BJ (cell line): Measurements from ENCODE around the gene PEX6. TPM values are rescaled to one million over a fixed set of nuclear protein-coding genes. Genes with fewer than 3 reads are reported as not detected.

Experiments
- CTCF ChIA-PET: fragments of 350-600 bp; formaldehyde crosslinking; extraction: SDS; loops from one replicate; lab custom pipeline; 2021; ENCODE audit warnings: antibody characterized with exemption, inconsistent platforms; lab: Yijun Ruan, JAX
- POLR2A ChIA-PET: fragments of 300-600 bp; sonication (Branson Sonifier 250); formaldehyde crosslinking; extraction: SDS; loops from one replicate; lab custom pipeline; 2021; ENCODE audit warnings: antibody characterized with exemption; lab: Charles Lee
- DNase-seq: peaks from one replicate; pipeline ENCODE4 v3.0.0-alpha.2; 2011; ENCODE audit warnings: low read depth
- H3K27me3 ChIP-seq: 2 replicates; pipeline ENCODE4 v1.6.0; 2011; ENCODE audit warnings: low read length; ENCODE audit not compliant: control insufficient read depth, insufficient read depth
- H3K36me3 ChIP-seq: 2 replicates; pipeline ENCODE4 v1.5.1; 2011; ENCODE audit warnings: low read length; ENCODE audit not compliant: control insufficient read depth, insufficient read depth
- H3K4me3 ChIP-seq: 2 replicates; pipeline ENCODE4 v1.5.1; 2011; ENCODE audit warnings: low read depth, mild to moderate bottlenecking, control low read depth, low read length
- polyA plus RNA-seq: library from polyadenylated mRNA; depleted of rRNA; stranded (reverse); fragments of >200 nt; gene quantifications from 2 replicates; pipeline ENCODE4 v1.2.3, GENCODE V29; 2011
- TF ChIP-seq, protein P1 (sequence below): IDR thresholded peaks from 2 replicates; pipeline ENCODE4 v1.5.1; 2011; ENCODE audit warnings: low read depth, mild to moderate bottlenecking, control low read depth, inconsistent platforms, low read length, moderate library complexity; ENCODE audit not compliant: insufficient read depth

PEX6 gene
- polyA plus RNA-seq, 1 experiment = 5.6 TPM

DNA sequence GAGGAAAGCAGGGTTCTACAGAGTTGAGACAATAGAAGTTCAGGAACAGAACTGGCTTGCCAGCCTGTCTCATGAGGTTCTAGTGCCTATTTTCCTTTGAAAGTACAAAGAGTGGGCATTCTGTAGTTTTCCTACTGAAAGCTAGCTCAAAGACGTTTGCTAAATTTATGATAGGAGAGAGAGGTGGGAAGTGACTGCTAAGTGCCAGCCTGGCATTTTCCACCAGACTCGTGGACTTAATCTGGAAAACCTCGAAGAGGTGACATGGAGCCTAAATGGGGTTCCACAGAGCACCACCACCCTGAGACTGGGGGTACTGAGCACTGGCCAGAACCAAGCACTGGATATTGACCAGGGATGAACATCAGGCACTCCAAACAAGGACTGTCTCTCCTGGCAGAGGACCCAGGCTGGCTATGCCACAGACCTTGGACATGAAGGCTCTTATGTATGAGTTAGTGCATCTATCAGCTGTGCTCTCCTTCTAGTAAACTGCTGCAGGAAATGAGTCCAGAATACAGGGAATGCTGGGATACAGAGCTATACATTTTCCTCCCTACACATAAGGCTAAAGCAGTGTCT lies 7.1 kb downstream of the PEX6 start:
- H3K4me3 ChIP-seq = no peak overlapping the region
- ChIA-PET POLR2A (no interaction called here), CTCF (no interaction called here)
- no peak for DNase-seq
- H3K27me3 ChIP-seq = no peaks in the 10 kb centered on the region
- TF ChIP-seq, protein P1, sequence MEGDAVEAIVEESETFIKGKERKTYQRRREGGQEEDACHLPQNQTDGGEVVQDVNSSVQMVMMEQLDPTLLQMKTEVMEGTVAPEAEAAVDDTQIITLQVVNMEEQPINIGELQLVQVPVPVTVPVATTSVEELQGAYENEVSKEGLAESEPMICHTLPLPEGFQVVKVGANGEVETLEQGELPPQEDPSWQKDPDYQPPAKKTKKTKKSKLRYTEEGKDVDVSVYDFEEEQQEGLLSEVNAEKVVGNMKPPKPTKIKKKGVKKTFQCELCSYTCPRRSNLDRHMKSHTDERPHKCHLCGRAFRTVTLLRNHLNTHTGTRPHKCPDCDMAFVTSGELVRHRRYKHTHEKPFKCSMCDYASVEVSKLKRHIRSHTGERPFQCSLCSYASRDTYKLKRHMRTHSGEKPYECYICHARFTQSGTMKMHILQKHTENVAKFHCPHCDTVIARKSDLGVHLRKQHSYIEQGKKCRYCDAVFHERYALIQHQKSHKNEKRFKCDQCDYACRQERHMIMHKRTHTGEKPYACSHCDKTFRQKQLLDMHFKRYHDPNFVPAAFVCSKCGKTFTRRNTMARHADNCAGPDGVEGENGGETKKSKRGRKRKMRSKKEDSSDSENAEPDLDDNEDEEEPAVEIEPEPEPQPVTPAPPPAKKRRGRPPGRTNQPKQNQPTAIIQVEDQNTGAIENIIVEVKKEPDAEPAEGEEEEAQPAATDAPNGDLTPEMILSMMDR = no peak
- H3K36me3 ChIP-seq = peaks cover 7% of the 10 kb centered on the region

DNA sequence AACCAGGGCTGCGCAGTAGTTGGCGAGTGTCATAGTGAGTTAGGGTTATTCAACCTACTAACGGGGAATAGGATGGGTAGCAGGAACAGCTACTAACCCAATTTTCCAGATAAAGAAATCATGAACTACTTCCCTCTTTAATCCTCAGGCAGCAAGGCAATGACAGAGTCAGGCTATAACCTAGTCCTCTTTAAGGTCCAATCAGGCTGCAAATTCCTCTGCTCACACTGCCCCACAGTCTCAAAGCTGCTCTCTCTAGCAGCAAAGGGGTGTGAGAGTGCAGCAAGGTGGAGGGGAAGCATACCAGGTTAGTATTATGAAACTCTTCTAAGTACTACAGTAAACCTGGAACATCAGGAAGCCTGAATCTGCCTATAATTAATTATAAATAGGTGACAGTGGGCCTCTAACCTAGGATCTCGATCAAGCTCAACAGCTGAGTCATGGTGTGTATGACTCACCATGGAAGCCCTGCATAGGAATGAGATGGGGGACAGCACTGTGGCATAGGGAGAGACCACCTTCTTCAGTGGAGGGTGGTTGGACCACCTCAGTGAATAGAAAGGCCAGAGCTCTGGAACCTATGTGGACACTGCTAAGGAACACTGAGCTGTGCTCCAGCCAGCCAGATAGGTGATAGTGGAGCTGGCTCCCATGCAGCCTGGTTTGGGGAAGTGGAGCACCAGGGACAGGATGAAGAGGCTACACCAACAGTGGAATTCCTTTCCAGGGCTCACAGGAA lies 7.9 kb downstream of the PEX6 start:
- ChIA-PET POLR2A (no interaction called here), CTCF (interaction anchor here (0.6 to 2.2 kb wide), 3 partner anchors 8 to 55 kb away, joined by 3 to 6 read pairs (median 3); partner anchors contain the start of genes GNMT, PEX6 and PTCRA)
- TF ChIP-seq, protein P1 = no peak
- no peak overlapping the region for H3K4me3 ChIP-seq
- H3K36me3 ChIP-seq = peaks cover 13% of the 10 kb centered on the region
- H3K27me3 ChIP-seq = no peaks in the 10 kb centered on the region
- no peak for DNase-seq

DNA sequence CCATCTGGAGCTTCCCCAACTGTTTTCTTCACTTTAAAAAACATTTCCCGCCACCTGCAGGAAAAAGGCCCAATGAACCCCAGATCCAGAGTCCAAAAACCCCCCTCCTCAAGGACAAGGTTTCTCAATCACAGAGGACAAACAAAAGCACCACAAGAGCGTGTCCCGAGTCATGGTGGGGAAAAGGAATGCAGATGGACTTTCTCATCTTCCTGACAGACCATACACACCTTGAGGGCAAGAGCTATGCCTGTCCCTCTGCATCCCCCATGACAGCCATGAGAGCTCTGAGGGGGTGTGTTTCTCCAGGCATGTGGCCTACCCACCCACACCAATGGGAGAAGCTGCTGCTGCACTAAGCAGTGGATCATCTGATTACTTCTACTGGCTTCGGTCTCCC lies 9.0 kb downstream of the PEX6 start:
- Histone ChIP-seq H3K4me3 (no peak overlapping the region), H3K36me3 (peaks cover 17% of the 10 kb centered on the region), H3K27me3 (no peaks in the 10 kb centered on the region)
- no peak for DNase-seq
- CTCF ChIA-PET = interaction anchor here (1.0 to 2.2 kb wide), 2 partner anchors 8 to 9 kb away, joined by 3 to 6 read pairs; partner anchors contain the start of gene GNMT
- POLR2A ChIA-PET = no interaction called here
- TF ChIP-seq, protein P1 = no peak

DNA sequence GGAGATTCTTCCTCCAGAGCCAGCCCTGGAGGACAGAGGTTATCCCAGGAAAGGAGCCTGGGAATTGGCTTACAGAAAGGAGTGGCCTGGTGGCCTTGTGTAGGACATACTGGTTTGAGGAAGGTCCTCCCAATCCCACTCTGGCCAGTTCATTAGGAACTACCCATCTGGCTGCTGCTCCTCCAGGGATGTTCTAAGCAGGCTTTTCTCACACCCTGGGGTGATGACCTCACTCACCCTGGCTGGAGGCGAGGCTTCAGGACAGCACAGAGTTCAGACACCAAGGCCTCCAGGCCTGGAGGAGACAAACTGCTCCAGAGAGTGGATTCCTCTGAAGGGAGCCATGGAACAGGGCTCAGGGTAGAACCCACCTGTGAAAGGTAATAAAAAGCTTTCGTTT lies 9.6 kb downstream of the PEX6 start:
- no peaks in the 10 kb centered on the region for H3K27me3 ChIP-seq
- no peak overlapping the region for H3K4me3 ChIP-seq
- POLR2A ChIA-PET = no interaction called here
- TF ChIP-seq, protein P1 = no peak
- CTCF ChIA-PET = interaction anchor here (1.0 to 2.2 kb wide), 3 partner anchors 9 to 202 kb away, joined by 3 to 6 read pairs (median 3); partner anchors contain the start of genes GNMT and SRF
- no peak for DNase-seq
- peaks cover 17% of the 10 kb centered on the region for H3K36me3 ChIP-seq

DNA sequence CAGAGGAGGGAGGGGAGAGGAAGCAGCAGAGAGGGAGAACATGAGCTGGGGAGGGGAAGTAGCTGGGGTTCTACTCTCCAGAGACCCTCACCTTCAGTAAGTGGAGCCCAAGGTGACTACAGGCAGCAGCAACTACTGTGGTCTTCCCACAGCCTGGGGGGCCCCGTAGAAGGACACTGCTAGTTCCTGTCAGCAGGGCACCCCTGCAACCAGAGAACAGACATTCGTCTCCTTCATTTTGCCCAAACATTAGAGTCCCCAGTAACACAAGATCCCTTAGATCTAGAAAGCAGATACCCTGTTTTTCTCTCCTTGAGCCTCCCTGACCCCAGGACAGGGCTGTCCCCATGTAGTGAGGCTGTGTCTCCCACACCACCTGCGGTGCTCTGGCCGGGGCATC lies 10.2 kb downstream of the PEX6 start:
- Histone ChIP-seq H3K4me3 (no peak overlapping the region), H3K36me3 (peaks cover 18% of the 10 kb centered on the region), H3K27me3 (no peaks in the 10 kb centered on the region)
- ChIA-PET CTCF (interaction anchor here (1.3 kb wide), 1 partner anchor 202 kb away, joined by 3 read pairs; the partner anchor contains the start of gene SRF), POLR2A (no interaction called here)
- TF ChIP-seq, protein P1 = no peak
- no peak for DNase-seq
